HL-60 (cell line): Measurements from ENCODE around the gene MDGA2.

Experiments used
- DNase-seq, 2 experiments: peaks; one replicate each; pipeline ENCODE4 v3.0.0-alpha.2; 2010 to 2020; ENCODE audit warnings: low read depth in 1 of 2, low spot score in 1 of 2
- H3K27ac ChIP-seq: fragments of 250-450 bp; sonication (Bioruptor Pico); replicated peaks from 2 replicates; pipeline ENCODE4 v1.5.1; 2020; ENCODE audit warnings: mild to moderate bottlenecking, moderate library complexity
- H3K27me3 ChIP-seq: fragments of 250-450 bp; sonication (Bioruptor Pico); 2 replicates; pipeline ENCODE4 v1.5.1; 2021; ENCODE audit warnings: mild to moderate bottlenecking, moderate library complexity; ENCODE audit not compliant: insufficient read depth, poor library complexity, severe bottlenecking
- H3K4me3 ChIP-seq: replicated peaks from 2 replicates; pipeline ENCODE4 v1.5.1; 2011; ENCODE audit warnings: mild to moderate bottlenecking, control low read depth, low read length; ENCODE audit not compliant: insufficient read depth
- CTCF ChIP-seq: IDR thresholded peaks from one replicate; pipeline ENCODE4 v1.5.1; 2011; ENCODE audit warnings: low read length, control low read depth, inconsistent platforms; ENCODE audit not compliant: insufficient read depth
- GABPA ChIP-seq: IDR thresholded peaks from 2 replicates; pipeline ENCODE4 v1.6.1; 2012; ENCODE audit warnings: low read depth
- POLR2AphosphoS5 ChIP-seq: IDR thresholded peaks from 2 replicates; pipeline ENCODE4 v1.6.1; 2012; ENCODE audit warnings: low read depth
- REST ChIP-seq: IDR thresholded peaks from 2 replicates; pipeline ENCODE4 v1.6.1; 2012; ENCODE audit warnings: low read depth; ENCODE audit not compliant: insufficient replicate concordance
- SPI1 ChIP-seq: IDR thresholded peaks from 2 replicates; pipeline ENCODE4 v1.6.1; 2012; ENCODE audit warnings: low read depth, mild to moderate bottlenecking, borderline replicate concordance

Gene MDGA2

GRCh38 chr14:47057364-47057763 lies 618.0 kb downstream of the MDGA2 start:
- H3K27me3 ChIP-seq: no peaks in the 10 kb centered on the region
- DNase-seq: no peak
- TF ChIP-seq POLR2AphosphoS5 (no peak), CTCF (no peak), GABPA (no peak), REST (no peak)
- H3K4me3 ChIP-seq: no peak overlapping the region
- no peak overlapping the region for H3K27ac ChIP-seq

- TF ChIP-seq CTCF: no peak
- Histone ChIP-seq H3K27ac (no peak overlapping the region), H3K27me3 (no peaks in the 10 kb centered on the region), H3K4me3 (no peak overlapping the region)
- no peak for DNase-seq
Observed at GRCh38 chr14:47044841-47045240, 630.6 kb downstream of the MDGA2 start.

GRCh38 chr14:47040550-47040949 lies 634.9 kb downstream of the MDGA2 start:
- TF ChIP-seq POLR2AphosphoS5: no peak
- no peak for TF ChIP-seq SPI1
- TF ChIP-seq REST: no peak
- no peak for TF ChIP-seq GABPA
- TF ChIP-seq CTCF: no peak
- Histone ChIP-seq H3K27me3 (no peaks in the 10 kb centered on the region), H3K27ac (no peak overlapping the region), H3K4me3 (no peak overlapping the region)
- peak in 1 of 2 experiments; percentile 2 for DNase-seq

GRCh38 chr14:47039336-47039735 lies 636.1 kb downstream of the MDGA2 start:
- DNase-seq: no peak
- Histone ChIP-seq H3K4me3 (no peak overlapping the region), H3K27me3 (no peaks in the 10 kb centered on the region), H3K27ac (no peak overlapping the region)
- no peak for TF ChIP-seq CTCF
- no peak for TF ChIP-seq POLR2AphosphoS5
- TF ChIP-seq SPI1: no peak
- no peak for TF ChIP-seq REST
- no peak for TF ChIP-seq GABPA
